Hindlimb muscle (tissue), 1 donor: ENCODE data around the gene METTL21C. TPM values are rescaled to one million over a fixed set of nuclear protein-coding genes. Genes with fewer than 3 reads are reported as not detected.

ENCODE experiments used
- DNase-seq: peaks from one replicate; pipeline ENCODE4 v3.0.0-alpha.2; 2013
- polyA plus RNA-seq: library from polyadenylated mRNA; unstranded; fragments of 120-200 nt; gene quantifications from one replicate; pipeline ENCODE4 v1.2.1, GENCODE V29; 2013; ENCODE audit not compliant: insufficient read length

METTL21C gene
- polyA plus RNA-seq, 1 donor = 17.5 TPM

DNA sequence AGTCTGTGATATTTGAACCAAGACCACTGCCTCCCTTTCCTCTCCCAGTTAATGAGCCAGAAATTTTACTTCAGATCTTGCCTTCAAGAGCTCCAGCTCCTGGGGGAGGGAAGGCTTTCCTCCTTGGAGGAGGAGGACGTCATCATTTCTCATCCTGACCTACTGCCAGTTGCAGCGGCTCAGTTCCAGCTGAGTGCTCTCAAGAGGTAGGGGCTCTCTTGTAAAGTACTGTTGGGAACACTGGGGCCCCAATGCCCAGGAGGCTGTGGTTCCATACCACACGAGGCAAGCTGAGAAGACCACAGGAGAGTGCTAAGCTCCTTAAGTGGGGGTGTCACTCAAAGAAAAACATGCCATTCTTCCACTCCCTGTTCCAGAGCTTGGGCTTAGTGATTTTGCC, 36.2 kb downstream of the METTL21C start:
- DNase-seq = no peak

DNA sequence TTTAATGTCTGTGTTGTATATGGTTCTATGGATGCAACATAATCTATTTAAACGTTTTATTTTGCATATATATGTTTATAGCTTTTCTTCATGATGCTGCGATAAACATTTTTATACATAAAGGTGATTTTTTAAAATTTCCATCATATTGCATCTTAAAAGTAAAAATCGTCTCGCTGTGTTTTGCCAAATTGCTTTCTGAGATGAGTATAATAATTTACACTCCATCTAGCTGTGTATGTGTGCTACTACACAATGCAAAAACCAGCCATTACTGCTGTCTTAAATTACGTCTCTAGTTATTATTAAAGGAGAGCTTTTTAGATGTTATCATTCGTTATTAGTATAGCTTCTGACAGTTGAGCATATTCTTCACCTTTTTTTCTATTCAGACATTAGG, 37.2 kb downstream of the METTL21C start:
- no peak for DNase-seq

DNA sequence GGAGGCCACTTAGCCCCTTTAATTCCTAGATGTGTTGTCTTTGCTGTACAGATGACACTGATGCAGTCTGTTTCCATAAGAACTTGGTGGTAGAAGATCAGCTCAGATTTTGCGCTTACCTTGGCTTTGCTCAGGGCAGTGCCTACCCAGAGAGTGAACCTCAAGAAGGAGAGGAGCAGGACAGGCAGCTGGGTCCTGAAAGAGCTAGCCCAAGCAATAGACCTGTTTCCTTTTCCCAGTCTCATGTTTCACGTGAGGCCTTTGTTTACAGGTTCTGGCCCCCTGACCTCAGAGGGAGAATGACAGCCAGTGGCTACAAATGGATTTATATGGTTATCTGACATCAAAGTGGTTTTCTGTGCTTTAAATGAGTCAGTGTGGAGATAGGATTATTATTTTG, 40.1 kb downstream of the METTL21C start:
- DNase-seq = no peak

DNA sequence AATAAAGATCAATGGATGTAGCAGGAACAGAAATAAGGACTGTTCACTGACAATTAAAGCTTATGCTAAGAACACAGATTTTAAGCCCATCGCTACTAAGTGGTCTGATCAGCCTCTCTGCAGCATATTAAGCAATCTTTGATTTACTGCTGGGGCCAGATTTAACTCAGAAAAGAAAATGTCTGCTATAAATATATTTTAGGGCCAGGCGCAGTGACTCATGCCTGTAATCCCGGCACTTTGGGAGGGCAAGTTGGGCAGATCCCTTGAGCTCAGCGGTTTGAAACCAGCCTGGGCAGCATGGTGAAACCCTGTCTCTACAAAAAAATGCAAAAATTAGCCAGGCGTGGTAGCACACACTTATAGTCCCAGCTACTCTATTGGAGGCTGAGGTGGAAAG, 43.0 kb downstream of the METTL21C start:
- DNase-seq = no peak

DNA sequence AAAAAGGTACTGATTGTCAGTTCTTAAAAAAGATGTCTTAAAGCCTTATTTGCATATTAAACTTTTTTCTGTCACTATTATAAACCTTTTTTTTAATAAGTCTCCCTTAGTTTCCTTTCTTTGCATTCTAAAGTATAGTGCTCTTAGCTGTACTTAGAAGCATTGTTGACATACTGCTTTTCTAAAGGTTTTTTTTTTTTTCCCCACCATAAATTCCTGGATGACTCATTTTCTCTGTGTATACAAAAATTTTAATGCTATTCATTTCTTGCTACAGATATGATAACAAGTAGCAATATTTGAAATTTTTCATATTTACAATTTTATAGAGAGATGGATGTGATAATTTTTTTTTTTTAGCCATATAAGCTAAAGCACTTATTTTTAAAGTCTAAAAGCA, 43.5 kb downstream of the METTL21C start:
- no peak for DNase-seq

DNA sequence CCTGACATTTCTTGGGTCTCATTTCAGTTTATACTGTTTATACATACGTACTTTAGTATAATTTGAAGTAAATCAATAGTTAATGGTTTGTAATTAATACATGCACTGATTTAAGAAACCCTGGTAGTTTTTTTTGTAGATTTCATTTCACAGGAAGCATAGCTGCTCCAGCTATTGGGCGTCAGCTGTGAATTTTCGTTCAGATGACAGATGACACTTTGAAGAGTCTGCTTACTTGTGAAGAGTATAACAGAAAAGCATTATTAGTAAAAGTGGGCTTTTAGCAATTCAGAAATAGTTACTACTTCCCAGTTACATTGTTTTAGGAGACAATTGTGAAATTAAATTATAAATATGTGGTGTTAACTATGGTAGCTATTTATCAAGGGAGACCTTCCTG, 44.4 kb downstream of the METTL21C start:
- no peak for DNase-seq

DNA sequence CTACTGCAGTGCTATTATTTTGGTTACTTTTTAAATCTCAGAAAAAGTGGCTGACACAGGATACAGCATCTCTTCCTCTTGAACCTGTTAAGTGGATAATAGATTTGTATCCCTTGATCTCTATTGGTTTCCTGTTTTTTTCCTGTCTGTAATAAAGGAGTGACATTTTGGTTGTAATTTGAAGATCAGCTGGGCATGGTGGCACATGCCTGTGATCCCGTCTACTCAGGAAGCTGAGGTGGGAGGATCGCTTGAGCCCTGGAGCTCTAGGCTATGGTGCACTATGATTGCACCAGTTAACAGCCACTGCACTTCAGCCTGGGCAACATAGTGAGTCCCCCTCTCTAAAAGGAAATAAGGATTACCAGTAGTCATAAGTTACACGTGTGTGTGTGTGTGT, 46.8 kb downstream of the METTL21C start:
- DNase-seq = no peak

DNA sequence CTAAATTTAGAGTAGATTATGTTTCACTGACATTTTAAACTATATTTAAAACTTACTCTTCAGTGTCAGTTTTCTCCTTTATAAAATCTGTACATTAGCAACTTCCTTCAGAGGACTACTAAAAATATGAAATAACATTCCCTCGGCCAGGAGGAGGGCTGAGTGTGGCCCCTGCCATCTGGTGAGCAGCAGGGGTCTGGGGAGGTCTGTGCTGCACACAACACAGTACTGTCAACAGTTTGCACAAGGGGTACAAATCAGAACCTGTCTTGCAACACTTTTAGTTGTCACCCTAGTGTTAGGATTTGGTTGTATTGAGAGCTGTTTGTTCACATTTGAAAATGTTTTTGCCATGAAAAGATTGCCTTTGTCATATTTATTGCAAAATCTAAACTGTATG, 49.1 kb downstream of the METTL21C start:
- DNase-seq = no peak

DNA sequence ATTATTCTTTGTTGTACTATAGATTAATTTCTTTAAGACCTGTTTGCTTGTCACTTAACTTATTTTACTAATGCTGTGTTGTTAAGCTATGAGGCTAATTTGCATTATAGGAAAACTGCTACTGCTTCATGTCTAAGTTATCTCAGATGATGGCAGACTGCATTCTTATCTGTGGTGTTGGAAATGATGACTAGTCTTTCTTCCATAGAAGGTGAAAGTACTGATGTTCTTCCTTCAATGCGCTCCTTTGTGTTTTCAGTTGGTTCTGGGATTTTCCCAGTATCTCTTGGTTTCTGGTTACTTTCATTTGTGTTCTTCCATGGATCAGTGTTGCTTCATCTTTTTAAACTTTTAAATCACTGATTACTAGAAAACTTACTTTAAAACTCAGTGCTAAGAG, 51.2 kb downstream of the METTL21C start:
- DNase-seq = no peak

DNA sequence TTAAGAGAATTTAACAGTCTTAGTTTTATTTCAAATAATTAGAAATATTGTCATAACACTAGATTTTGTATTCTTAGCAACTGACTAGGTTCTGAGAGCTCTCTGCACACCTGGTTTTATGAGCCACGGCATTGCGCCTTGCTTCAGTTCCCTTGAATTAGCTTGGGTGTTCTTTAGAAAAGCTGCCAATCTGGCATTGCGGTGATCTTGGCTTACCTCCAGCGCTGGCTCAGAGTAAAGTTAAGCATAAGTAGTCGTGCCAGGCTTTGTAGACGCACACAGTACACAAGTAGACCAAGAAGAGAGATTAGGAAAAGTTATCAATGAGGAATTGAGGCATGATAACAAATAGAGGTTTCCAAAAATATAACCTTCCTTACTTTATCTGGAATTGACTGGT, 52.4 kb downstream of the METTL21C start:
- no peak for DNase-seq

DNA sequence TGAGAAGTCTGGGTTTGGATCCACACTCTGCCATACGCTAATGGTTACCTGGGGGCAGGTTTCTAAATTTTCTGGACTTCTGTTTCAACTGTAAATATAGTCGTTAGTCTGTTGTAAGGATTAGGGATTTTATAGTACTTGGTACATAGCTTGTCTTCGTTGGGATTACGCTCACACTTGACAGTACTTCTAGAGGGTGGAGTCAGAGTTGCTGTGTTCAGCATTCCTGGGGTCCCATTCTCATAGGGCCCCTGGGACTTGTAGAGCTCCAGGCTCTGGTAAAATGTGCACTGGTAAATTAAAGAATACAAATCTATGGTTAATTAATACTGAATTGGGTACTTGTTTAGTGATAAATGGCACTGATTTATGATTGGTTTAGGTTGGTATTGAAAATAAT, 52.8 kb downstream of the METTL21C start:
- DNase-seq = no peak

DNA sequence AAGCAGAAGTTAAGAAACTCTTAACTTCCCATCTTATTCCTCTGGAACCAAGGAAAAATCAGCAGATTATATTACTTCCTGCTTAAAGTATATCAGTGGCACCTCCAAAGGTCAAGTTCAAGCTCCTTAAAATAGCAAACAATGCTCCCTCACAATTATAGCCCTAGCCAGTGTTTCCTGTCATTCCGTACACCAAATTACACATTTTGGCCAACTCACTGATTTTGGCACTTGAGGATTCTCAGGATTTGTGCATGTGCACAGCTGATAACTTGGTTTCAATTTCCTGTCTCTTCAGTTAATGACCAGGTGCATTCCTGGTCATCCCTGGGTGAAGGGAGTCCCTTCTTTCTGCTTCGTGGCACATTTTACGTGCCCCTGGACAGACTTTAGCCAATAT, 56.1 kb downstream of the METTL21C start:
- no peak for DNase-seq

Other genes with a start within 250 kb of the METTL21C start
- 47.1 TPM for gene TPP2, start 98.1 kb downstream of the METTL21C start, polyA plus RNA-seq
- gene TEX30, start 78.7 kb upstream of the METTL21C start, polyA plus RNA-seq = 9.7 TPM
- gene POGLUT2, start 103.9 kb upstream of the METTL21C start, polyA plus RNA-seq = 18.9 TPM
- 30.1 TPM for gene BIVM, start 104.1 kb upstream of the METTL21C start, polyA plus RNA-seq
- 45.5 TPM for gene ERCC5, start 151.0 kb upstream of the METTL21C start, polyA plus RNA-seq